GM18909 (cell line): ENCODE results near the gene ARF1.

Source experiments
- ATAC-seq: cut with Tn5 transposase; IDR thresholded peaks from one replicate; pipeline ENCODE4 v1.9.1; 2021; ENCODE audit warnings: mild to moderate bottlenecking; ENCODE audit not compliant: unreplicated experiment, poor library complexity

ARF1 gene

GRCh38 chr1:228082214-228082917, at the start of gene ARF1:
Gene ARF1 (plus strand): TSS chr1:228082708. CDS start chr1:228097115, 14,407 bp downstream.
- ATAC-seq, result peak; percentile 83

- ATAC-seq, result no peak
These were observed 49.1 kb upstream of the ARF1 start for GRCh38 chr1:228033376-228033775.

GRCh38 chr1:228034954-228035837, 47.3 kb upstream of the ARF1 start:
- no peak for ATAC-seq

DNA sequence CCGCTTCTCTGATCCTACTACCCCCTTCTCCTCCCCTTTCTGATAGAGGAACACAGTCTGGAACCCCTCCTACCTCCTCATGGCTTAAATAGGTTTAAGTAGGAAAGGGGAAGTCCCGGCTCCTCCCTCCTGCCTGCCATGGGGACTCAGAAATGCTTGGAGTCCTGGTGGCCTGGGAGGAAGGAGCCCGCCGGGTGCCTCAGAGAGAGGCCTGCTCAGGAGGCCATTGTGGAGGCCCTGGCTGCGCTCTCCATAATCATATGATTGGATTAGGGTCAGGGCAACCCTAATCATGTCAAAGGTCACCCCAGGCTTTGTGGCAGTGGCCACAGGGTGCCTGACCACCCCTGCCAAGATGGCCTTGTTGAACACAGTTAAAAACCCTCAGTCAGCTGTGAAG, 46.7 kb upstream of the ARF1 start:
- ATAC-seq, result no peak

- ATAC-seq, result no peak
These were observed 45.7 kb upstream of the ARF1 start for GRCh38 chr1:228036701-228037231.

DNA sequence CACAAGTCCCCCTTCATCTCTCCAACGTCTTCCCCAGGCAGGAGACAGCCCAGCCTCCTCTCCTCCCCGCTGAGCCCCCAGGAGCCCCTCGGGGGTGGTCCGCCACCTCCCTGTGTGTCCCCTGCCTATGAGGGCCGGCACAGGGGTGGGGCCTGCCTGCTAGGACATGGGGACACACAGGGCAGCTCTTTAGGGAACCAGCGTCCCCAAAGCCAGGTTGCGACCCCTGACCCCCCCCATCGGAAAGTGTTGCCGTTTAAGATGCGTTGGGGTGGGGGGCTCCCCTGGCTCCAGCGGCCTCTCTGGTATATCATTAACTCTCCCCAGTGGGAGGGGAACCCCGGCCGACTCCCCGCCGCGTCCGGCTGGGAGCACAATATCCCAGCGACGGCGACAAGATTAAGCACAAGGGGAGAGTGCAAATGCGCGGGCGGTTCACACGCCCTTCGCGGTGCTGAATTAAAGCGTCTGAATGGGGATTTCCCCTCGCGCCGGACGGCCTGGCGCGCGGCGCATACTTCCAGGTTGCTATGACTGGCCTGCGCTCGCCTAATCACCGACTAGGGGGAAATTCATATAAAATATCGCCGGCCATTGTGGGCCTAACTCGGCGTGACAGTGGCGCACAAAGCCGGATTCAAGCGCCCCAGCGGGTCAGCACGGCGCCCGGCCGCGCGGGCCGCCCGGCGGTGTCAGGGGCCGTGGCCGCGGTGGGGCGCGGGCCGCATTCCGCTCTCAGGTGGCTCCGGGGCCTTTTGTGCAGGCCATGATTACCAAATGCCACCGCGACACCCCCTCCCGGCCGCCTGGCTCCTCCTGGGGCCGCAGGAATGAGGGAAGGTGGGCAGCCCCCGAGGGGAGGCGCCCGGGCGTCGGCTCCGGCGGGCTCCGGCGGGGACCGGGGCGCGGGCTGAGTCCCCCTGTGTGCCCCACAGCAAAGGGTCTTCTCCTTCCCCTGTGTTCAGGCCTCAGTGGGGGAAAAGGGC, 44.8 kb upstream of the ARF1 start:
- ATAC-seq, result peak; percentile 82

- ATAC-seq, result no peak
These were observed 44.0 kb upstream of the ARF1 start for GRCh38 chr1:228038387-228039005.

- no peak for ATAC-seq
These were observed 43.3 kb upstream of the ARF1 start for GRCh38 chr1:228039006-228039903.

DNA sequence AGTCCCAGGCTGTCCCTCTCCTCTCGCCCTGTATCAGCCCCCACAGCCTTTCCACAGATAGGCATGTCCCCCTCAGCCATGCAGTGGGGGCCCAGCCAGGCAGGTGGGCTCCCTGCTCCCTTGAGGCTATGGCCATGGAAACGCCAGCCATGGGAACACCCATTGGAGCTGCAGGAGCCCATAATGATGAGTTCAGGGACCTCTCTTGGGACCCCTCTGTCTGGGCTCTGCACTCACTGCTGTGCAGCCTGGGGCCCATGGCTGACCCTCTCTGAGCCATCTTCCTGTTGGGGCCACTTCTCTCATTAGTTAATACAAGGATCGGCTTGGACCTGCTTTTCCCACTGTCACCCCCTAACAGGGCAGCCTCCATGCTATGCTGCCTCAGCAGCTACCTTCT, 42.5 kb upstream of the ARF1 start:
- no peak for ATAC-seq

DNA sequence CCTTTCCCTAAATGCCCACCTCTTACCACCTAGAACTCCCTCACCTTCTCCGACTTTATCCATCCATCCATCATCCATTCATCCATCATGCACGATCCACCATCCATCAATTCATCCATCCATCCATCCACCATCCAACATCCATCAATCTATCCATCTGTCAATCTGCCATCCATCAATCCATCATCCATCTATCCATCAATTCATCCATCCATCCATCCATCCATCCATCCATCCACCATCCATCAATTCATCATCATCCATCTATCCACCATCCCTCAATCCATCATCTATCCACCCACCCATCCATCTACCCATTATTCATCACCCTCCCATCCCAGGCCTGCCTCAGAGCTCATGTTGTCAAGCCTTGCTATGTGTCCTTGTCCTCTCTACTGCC, 41.2 kb upstream of the ARF1 start:
- ATAC-seq, result no peak

- ATAC-seq, result no peak
These were observed 40.0 kb upstream of the ARF1 start for GRCh38 chr1:228042508-228042907.

DNA sequence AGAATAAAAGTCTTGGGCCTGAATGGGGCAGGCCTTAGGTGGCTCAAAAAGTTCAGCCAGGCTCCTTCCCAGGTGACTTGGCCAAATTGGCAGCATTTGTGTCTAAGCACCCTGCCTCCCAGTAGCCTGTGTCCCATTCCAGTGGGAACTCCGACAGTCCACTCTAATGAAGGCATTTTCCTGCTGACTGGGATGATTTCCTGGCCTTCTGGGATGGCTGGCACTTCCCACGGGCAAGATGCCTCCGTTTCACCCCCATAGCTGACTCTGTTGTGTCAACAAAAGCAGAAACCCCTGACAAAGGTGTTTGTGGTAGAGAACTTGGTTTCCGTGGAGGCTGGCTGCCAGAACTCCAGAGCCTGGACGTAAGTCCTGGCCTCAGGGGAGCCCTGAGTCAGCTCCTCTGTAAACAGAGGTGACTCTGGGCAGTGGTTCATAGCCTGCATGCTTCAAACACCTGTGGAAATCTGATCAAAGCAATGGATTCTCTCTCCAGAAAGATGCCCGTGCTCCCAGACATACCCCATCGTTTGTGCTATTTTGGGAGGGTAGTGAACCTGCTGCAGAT, 39.1 kb upstream of the ARF1 start:
- no peak for ATAC-seq

DNA sequence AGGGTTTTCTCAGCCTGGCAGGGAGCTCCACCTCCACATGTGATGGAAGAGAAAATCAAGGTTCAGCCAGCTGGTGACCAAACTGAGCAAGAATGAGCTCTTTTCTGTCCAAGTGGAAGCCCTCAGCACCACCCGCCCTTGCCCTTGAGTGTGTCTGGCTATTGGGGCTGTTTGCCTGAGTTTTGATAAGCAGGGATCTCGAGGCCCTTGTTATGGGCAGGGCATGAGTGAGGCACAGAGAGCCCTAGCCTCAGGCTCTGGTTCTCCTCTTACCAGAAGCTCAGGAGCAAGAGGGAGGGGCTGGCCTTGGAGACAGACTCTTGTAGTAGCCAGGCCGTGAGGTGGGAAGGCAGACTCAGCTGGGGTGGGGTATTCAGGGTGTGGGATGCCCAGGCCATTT, 37.5 kb upstream of the ARF1 start:
- no peak for ATAC-seq

DNA sequence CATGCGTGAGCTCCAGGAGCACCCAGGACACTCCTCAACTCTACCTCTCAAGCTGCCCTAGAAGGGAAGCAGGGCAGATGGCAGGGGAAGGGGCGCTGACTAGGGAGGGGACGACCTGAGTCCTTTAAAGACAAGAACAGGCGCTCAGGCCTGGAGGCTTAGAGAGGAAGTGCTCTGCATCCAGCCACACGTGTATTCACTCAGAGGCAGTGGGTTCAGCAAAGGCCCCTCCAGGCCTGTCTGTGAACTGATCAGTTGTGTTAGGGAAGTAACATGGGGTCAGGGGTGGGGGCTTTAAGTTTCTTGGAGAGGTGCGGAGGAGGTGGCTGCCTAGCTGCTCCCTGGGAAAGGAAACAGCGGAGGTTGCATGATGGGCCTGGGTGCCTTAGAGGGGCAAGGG, 37.1 kb upstream of the ARF1 start:
- ATAC-seq, result no peak

DNA sequence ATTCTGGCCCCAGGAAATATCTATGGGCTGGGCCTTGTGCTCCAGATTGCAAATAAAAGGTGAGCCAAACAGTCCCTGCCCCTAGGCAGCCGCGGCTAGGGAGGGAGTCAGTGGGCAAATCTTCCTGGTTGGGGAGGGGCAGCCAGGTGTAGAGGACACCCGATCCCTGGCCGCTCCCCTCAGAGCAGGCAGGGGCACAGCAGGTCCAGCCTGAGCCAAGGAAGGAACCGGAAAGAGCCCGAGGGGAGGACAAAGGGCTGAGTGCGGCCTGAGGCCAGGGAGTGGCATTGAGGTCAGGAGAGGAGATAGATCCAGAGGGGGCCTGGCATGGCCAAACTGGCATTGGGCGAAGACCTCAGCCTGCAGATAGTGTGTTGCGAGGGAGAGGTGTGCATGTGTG, 36.6 kb upstream of the ARF1 start:
- ATAC-seq, result no peak

DNA sequence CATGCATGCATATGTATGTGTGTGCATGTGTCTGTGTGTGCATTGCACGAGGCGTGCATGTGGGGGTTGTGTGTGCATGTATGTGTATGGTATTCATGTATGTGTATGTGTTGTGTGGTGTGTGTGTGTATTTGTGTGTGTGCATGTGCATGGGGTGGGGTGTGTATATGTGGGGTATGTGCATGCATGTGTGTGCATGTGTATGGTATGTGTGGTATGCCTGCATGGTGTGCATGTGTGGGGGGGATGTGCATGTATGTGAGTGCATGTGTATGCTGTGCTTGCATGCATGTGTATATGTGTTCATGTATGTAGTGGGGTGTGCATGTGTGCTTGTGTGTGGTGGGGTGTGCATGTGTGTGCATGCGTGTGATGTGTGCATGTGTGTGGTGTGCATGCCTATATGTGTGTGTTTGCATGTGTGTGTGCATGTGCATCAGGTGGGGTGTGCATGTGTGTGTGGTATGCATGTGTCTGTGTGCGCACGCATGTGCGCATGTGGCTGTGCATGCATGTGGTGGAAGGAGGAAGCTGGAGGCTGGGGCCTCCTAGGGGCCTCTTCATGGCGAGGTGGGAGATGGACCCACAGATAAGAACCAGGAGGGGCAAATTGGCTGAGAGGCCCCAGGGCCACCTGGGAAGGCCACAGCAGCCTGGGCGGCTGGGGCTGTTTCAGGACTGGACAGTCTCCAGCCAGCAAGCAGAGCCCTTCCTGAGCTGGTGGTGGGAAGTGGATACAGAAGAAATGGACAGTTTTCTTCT, 35.9 kb upstream of the ARF1 start:
- no peak for ATAC-seq

GRCh38 chr1:228047183-228047466, 35.4 kb upstream of the ARF1 start:
- no peak for ATAC-seq

- ATAC-seq, result no peak
These were observed 34.4 kb upstream of the ARF1 start for GRCh38 chr1:228048120-228048519.
